ENCODE measurements around the gene DIP2C. TPM values are rescaled to one million over a fixed set of nuclear protein-coding genes. Genes with fewer than 3 reads are reported as not detected.

The DIP2C gene
- total RNA-seq, 1 donor from 2014 or later, result 0.53 TPM

- FAIRE-seq (no peak), DNase-seq (ENCODE audit: low read depth) (no peak)
- H3K27me3 ChIP-seq (ENCODE audit: control insufficient read depth, insufficient read depth, low read length), result no peaks in the 10 kb centered on the region
- H3K36me3 ChIP-seq (ENCODE audit: control insufficient read depth, insufficient read depth, low read length), result no peaks in the 10 kb centered on the region
- TF ChIP-seq CTCF (IDR thresholded peaks at IDR 0.05; ENCODE audit: insufficient read depth, low read length, severe bottlenecking), result no peak
- H3K4me3 ChIP-seq (ENCODE audit: low read depth, low read length), result no peak overlapping the region
These were observed 39.1 kb upstream of the DIP2C start for GRCh38 chr10:728603-729002.

GRCh38 chr10:727162-727790, 37.8 kb upstream of the DIP2C start:
- FAIRE-seq, result peak; percentile 40
- DNase-seq (ENCODE audit: low read depth), result no peak
- TF ChIP-seq CTCF (IDR thresholded peaks at IDR 0.05; ENCODE audit: insufficient read depth, low read length, severe bottlenecking), result no peak

GRCh38 chr10:725786-726185, 36.3 kb upstream of the DIP2C start:
- H3K4me3 ChIP-seq (ENCODE audit: low read depth, low read length), result no peak overlapping the region
- DNase-seq (ENCODE audit: low read depth) (no peak), FAIRE-seq (no peak)
- no peaks in the 10 kb centered on the region for H3K27me3 ChIP-seq (ENCODE audit: control insufficient read depth, insufficient read depth, low read length)
- no peak for TF ChIP-seq CTCF (IDR thresholded peaks at IDR 0.05; ENCODE audit: insufficient read depth, low read length, severe bottlenecking)
- H3K36me3 ChIP-seq (ENCODE audit: control insufficient read depth, insufficient read depth, low read length), result no peaks in the 10 kb centered on the region

More at GRCh38 chr10:727162-727790, 37.8 kb upstream of the DIP2C start:
- no peaks in the 10 kb centered on the region for H3K36me3 ChIP-seq (ENCODE audit: control insufficient read depth, insufficient read depth, low read length)
- no peak overlapping the region for H3K4me3 ChIP-seq (ENCODE audit: low read depth, low read length)
- no peaks in the 10 kb centered on the region for H3K27me3 ChIP-seq (ENCODE audit: control insufficient read depth, insufficient read depth, low read length)

GRCh38 chr10:725302-725701, 35.8 kb upstream of the DIP2C start:
- no peak for DNase-seq (ENCODE audit: low read depth)
- Histone ChIP-seq H3K36me3 (ENCODE audit: control insufficient read depth, insufficient read depth, low read length) (no peaks in the 10 kb centered on the region), H3K27me3 (ENCODE audit: control insufficient read depth, insufficient read depth, low read length) (no peaks in the 10 kb centered on the region), H3K4me3 (ENCODE audit: low read depth, low read length) (no peak overlapping the region)
- FAIRE-seq, result no peak
- no peak for TF ChIP-seq CTCF (IDR thresholded peaks at IDR 0.05; ENCODE audit: insufficient read depth, low read length, severe bottlenecking)

- FAIRE-seq, result peak; percentile 40
These were observed 34.5 kb upstream of the DIP2C start for GRCh38 chr10:723973-724372.

More at GRCh38 chr10:723973-724372, 34.5 kb upstream of the DIP2C start:
- H3K27me3 ChIP-seq (ENCODE audit: control insufficient read depth, insufficient read depth, low read length), result no peaks in the 10 kb centered on the region
- H3K4me3 ChIP-seq (ENCODE audit: low read depth, low read length), result no peak overlapping the region
- H3K36me3 ChIP-seq (ENCODE audit: control insufficient read depth, insufficient read depth, low read length), result no peaks in the 10 kb centered on the region
- TF ChIP-seq CTCF (IDR thresholded peaks at IDR 0.05; ENCODE audit: insufficient read depth, low read length, severe bottlenecking), result no peak
- DNase-seq (ENCODE audit: low read depth), result no peak

Measured in bronchial epithelial cell (primary cell).